SU-DHL-6 (cell line): ENCODE measurements around the gene SMIM43.

Source experiments
- EZH2phosphoT487 ChIP-seq: fragments of 200-600 bp; sonication (generic), shearing (Covaris generic); conservative IDR thresholded peaks from 2 replicates; pipeline ENCODE4 v1.6.1; 2018; ENCODE audit warnings: mild to moderate bottlenecking, antibody characterized with exemption, low read length, moderate library complexity, mixed read lengths
- TF ChIP-seq, protein P1 (sequence below): fragments of 200-600 bp; sonication (generic); IDR thresholded peaks from one replicate; pipeline ENCODE4 v1.5.1; 2017; ENCODE audit warnings: antibody characterized with exemption, mild to moderate bottlenecking, low read length, moderate library complexity; ENCODE audit not compliant: insufficient read depth, poor library complexity, severe bottlenecking

DNA sequence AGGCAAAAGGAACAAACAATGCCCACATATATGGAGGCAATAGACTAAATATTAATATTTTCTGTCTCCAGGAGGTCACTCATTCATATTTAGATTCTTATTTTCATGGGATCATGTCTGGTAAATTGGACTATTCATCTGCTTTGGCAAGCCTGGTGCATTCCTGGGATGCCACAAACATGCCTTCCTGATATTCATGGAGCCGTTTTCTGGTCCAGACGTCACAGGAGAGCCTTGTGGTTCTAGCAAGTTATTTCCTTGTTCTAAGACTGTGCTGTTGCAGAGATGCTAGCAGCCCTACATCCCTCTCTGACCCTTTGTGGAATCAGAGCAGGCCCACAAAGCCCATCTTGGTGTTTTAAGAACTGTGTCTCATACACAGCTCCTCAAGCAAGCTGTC, 20.0 kb upstream of the SMIM43 start:
- TF ChIP-seq, protein P1, sequence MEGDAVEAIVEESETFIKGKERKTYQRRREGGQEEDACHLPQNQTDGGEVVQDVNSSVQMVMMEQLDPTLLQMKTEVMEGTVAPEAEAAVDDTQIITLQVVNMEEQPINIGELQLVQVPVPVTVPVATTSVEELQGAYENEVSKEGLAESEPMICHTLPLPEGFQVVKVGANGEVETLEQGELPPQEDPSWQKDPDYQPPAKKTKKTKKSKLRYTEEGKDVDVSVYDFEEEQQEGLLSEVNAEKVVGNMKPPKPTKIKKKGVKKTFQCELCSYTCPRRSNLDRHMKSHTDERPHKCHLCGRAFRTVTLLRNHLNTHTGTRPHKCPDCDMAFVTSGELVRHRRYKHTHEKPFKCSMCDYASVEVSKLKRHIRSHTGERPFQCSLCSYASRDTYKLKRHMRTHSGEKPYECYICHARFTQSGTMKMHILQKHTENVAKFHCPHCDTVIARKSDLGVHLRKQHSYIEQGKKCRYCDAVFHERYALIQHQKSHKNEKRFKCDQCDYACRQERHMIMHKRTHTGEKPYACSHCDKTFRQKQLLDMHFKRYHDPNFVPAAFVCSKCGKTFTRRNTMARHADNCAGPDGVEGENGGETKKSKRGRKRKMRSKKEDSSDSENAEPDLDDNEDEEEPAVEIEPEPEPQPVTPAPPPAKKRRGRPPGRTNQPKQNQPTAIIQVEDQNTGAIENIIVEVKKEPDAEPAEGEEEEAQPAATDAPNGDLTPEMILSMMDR = no peak
- TF ChIP-seq EZH2phosphoT487 = no peak
